ENCODE results near the gene CDPF1.

DNA sequence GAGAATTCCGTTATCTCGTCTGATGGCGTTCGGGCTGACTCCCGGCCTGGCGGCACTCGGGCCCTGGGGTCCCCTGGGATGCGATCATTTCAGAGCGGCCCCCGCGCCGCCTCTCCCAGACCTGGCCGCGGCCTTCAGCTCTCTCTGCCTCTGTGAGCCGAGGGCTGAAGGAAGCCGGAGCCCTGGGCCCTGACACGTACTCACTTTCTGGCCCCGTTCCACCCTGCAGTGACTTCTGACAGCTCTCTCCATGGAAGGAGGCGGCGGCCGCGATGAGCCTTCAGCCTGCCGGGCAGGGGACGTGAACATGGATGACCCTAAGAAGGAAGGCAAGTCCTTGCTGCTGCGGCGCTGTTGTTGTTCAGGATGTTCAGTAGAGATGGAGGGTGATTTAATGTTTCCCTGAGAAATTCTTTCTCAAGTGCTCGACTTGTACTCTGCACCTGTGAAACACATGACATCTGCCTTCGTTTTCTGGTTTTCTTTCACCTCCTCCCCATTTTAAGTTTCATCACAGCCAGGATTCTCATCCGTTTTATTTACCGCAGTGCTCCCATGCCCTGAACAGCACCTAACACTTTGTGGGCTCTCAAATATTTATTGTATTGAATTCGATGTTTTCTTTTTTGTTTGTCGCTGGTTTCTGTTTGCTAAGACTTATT, 47.2 kb upstream of the CDPF1 start:
- TF ChIP-seq CTCF (optimal IDR thresholded peaks at IDR 0.05 in 1 of 3, IDR thresholded peaks at IDR 0.05 in 1 of 3, conservative IDR thresholded peaks at IDR 0.05 in 1 of 3; ENCODE audit: extremely low read depth in 1 of 3, insufficient read depth in 2 of 3, low read length in 3 of 3) (no peak), EZH2 (IDR thresholded peaks at IDR 0.05; ENCODE audit: low read length) (no peak)

Measured in keratinocyte (primary cell).